Gastroesophageal sphincter (tissue), 4 donors: ENCODE data around the gene TSSK2. TPM values are rescaled to one million over a fixed set of nuclear protein-coding genes. Genes with fewer than 3 reads are reported as not detected.

Experiments used
- ATAC-seq: fragments of 150-250 bp; one replicate; pipeline ENCODE4 v1.9.1; 2016; ENCODE audit warnings: mild to moderate bottlenecking, moderate library complexity
- H3K27ac ChIP-seq, 4 donors: fragments of 200-600 bp; sonication (generic) in 3 of 4; 1 replicate in 3 of 4; 2 replicates in 1 of 4; pipeline ENCODE4 v1.5.1; 2016 to 2019
- H3K27me3 ChIP-seq: fragments of 200-600 bp; sonication (generic); one replicate; pipeline ENCODE4 v1.5.1; 2019
- H3K36me3 ChIP-seq, 2 donors: fragments of 200-600 bp; sonication (generic); one replicate each; pipeline ENCODE4 v1.5.1; 2019; ENCODE audit warnings: control low read depth in 1 of 2
- H3K4me1 ChIP-seq, 3 donors: fragments of 200-600 bp; sonication (generic); 1 replicate in 2 of 3; 2 replicates in 1 of 3; pipeline ENCODE4 v1.5.1; 2016 to 2019; ENCODE audit warnings: control low read depth in 2 of 3
- H3K4me3 ChIP-seq, 2 donors: fragments of 200-600 bp; sonication (generic); one replicate each; pipeline ENCODE4 v1.5.1; 2019; ENCODE audit warnings: mild to moderate bottlenecking in 1 of 2, moderate library complexity in 1 of 2
- H3K9me3 ChIP-seq, 3 donors: fragments of 200-600 bp; sonication (generic); one replicate each; pipeline ENCODE4 v1.5.1; 2017 to 2019; ENCODE audit warnings: control low read depth in 2 of 3
- EP300 ChIP-seq: sonication (generic); formaldehyde crosslinking; IDR thresholded peaks from one replicate; pipeline ENCODE4 v1.6.1; 2017; ENCODE audit warnings: antibody characterized with exemption, mild to moderate bottlenecking
- POLR2A ChIP-seq, 2 donors: fragments of 450-650 bp; IDR thresholded peaks; one replicate each; pipeline ENCODE4 v1.6.1; 2017; ENCODE audit warnings: antibody characterized with exemption in 2 of 2, mild to moderate bottlenecking in 2 of 2, moderate library complexity in 1 of 2
- POLR2AphosphoS5 ChIP-seq: sonication (generic); formaldehyde crosslinking; IDR thresholded peaks from one replicate; pipeline ENCODE4 v1.6.1; 2017; ENCODE audit warnings: antibody characterized with exemption
- WGBS, 2 donors: methylation state at CpG; one replicate each; pipeline ENCODE4 v1.1.5; 2018; ENCODE audit warnings: low coverage in 1 of 2; 5-methylcytosine and 5-hydroxymethylcytosine counted together
- total RNA-seq, 4 donors: library from RNA; depleted of rRNA; stranded (reverse); fragments of >200 nt; gene quantifications; one replicate each; pipeline ENCODE4 v1.1.0, GENCODE V29; 2016
- TF ChIP-seq, protein P1 (sequence below), 4 experiments: fragments of 200-600 bp in 2 of 4; fragments of 450-650 bp in 2 of 4; sonication (generic) in 1 of 4; IDR thresholded peaks; one replicate each; pipeline ENCODE4 v1.5.1; 2017 to 2019; ENCODE audit warnings: antibody characterized with exemption in 4 of 4, mild to moderate bottlenecking in 2 of 4, moderate library complexity in 2 of 4

The TSSK2 gene
- total RNA-seq, 4 donors from 2014 or later: 0.13 TPM; not detected in 3

DNA sequence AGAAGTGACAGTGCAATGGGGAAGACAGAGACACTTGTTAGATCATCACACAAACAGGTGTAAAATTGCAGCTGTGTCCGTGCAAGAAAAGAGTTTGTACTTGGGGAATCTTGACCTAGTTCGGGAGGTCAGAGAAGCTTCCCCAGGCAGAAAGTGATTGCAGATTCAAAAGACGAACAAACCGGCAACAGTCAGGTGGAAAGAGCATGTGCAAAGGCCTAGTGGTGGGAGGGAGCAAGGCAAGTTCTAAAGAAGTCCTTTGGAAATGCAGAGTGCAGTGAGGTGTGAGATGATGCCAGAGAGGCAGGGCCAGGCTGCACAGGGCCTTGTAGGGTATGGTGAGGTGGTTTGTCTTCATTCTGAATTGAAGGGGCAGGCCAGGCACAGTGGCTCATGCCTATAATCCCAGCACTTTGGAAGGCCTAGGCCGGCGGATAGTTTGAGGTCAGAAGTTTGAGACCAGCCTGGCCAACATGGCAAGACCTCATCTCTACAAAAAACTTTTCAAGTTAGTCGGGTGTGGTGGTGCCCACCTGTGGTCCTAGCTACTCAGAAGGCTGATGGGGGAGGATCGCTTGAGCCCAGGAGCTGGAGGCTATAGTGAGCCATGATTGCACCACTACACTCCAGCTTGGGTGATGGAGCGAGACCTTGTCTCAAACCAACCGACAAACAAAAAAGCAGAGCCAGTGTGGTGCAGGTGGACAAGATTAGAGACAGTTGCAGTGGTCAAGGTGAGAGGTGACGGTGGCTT lies 15.3 kb downstream of the TSSK2 start:
- peaks cover 0 to 42% (median 15%) of the 10 kb centered on the region in 3 donors for H3K4me1 ChIP-seq
- no peak overlapping the region for H3K4me3 ChIP-seq
- peaks cover 0 to 2% (median 0%) of the 10 kb centered on the region in 3 donors for H3K9me3 ChIP-seq
- 52 to 78% methylated on average over 5 to 11 of the region's 11 CpGs for WGBS, 2 donors
- H3K27ac ChIP-seq: no peak overlapping the region
- H3K27me3 ChIP-seq: peaks cover 41% of the 10 kb centered on the region
- no peak for ATAC-seq
- peaks cover 0 to 15% of the 10 kb centered on the region in 2 donors for H3K36me3 ChIP-seq
- no peak for TF ChIP-seq POLR2AphosphoS5
- TF ChIP-seq, protein P1, sequence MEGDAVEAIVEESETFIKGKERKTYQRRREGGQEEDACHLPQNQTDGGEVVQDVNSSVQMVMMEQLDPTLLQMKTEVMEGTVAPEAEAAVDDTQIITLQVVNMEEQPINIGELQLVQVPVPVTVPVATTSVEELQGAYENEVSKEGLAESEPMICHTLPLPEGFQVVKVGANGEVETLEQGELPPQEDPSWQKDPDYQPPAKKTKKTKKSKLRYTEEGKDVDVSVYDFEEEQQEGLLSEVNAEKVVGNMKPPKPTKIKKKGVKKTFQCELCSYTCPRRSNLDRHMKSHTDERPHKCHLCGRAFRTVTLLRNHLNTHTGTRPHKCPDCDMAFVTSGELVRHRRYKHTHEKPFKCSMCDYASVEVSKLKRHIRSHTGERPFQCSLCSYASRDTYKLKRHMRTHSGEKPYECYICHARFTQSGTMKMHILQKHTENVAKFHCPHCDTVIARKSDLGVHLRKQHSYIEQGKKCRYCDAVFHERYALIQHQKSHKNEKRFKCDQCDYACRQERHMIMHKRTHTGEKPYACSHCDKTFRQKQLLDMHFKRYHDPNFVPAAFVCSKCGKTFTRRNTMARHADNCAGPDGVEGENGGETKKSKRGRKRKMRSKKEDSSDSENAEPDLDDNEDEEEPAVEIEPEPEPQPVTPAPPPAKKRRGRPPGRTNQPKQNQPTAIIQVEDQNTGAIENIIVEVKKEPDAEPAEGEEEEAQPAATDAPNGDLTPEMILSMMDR (IDR thresholded peaks at IDR 0.05): no peak
- TF ChIP-seq POLR2A (IDR thresholded peaks at IDR 0.05): no peak
- TF ChIP-seq EP300: no peak

DNA sequence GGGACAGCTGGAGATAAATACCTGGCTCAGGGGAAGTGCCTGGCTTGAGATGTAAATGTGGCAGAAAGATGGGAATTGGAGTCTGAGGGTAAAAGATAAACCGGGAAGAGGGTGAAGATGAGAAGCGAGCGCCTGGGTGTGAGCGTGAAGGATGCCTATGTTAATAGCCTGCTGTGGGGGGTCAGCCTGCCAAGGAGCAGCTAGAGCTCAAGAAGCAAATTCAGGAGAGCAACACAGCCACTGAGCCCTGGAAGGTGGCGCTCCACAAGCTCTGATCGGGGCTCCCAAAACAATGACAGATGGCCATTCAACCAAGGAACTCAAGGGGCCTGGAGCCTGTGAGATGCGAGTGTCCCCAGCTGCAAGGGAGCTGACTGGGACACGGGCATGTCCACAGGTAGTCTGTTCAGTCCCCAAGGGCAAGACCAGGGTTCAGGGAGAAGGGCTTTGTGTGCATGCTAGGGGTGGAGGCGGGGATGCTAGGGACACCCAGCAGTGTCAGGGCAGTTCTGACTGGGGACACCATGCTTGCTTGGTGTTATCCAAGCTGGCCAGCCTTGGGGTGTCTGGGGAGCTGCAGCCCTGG lies 16.2 kb downstream of the TSSK2 start:
- peaks cover 0 to 5% (median 0%) of the 10 kb centered on the region in 3 donors for H3K9me3 ChIP-seq
- ATAC-seq: no peak
- H3K27me3 ChIP-seq: peaks cover 50% of the 10 kb centered on the region

DNA sequence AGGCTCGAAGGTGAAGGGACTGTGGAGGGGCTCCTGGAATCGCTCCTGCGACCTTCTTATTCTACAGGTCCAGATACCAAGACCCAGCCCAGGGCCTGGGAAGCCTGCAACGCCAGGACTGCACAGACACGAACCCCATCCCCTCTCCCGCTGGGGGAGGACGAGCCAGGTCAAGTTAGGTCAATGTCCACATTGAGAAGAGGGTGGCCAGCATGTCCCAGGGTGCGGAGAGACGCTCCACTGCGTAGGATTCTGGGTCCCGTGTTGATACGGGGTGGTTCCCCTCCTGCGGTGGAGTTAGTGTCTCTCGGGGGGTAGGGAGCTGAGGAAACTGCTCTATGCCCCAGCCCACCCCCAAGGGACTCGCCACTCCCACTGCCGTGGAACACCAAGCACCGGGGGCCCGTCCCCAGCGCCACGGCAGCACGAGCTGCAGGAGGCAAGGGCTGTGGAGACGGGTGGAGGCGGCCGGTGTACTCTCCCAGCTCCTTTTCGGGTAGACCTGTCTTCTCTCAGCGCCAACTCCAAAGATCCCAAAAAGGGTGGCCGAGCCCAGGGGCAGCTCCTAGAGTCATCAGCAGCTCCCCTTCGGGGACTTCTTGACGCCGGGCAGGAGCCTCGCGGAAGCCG lies 17.4 kb downstream of the TSSK2 start:
- H3K4me3 ChIP-seq: peak overlapping the region in 1 of 2 donors; percentile 38
- H3K36me3 ChIP-seq: no peaks in the 10 kb centered on the region
- H3K27me3 ChIP-seq: peaks cover 62% of the 10 kb centered on the region
- no peak for ATAC-seq
- TF ChIP-seq EP300 (no peak), POLR2A (IDR thresholded peaks at IDR 0.05) (no peak), POLR2AphosphoS5 (no peak)
- TF ChIP-seq, protein P1 (IDR thresholded peaks at IDR 0.05): no peak
- no peak overlapping the region for H3K27ac ChIP-seq
- H3K4me1 ChIP-seq: peaks cover 0 to 30% (median 11%) of the 10 kb centered on the region in 3 donors
- no CpG with 5 or more reads among the region's 33 CpGs for WGBS, 2 donors
- peaks cover 0 to 5% (median 0%) of the 10 kb centered on the region in 3 donors for H3K9me3 ChIP-seq

More for the DNA sequence above, 16.2 kb downstream of the TSSK2 start:
- Histone ChIP-seq H3K36me3 (peaks cover 0 to 6% of the 10 kb centered on the region in 2 donors), H3K4me3 (no peak overlapping the region), H3K4me1 (peaks cover 0 to 42% (median 15%) of the 10 kb centered on the region in 3 donors), H3K27ac (no peak overlapping the region)
- 15 to 34% methylated on average over 5 to 6 of the region's 9 CpGs for WGBS, 2 donors
- TF ChIP-seq, protein P1 (IDR thresholded peaks at IDR 0.05): no peak
- TF ChIP-seq EP300 (no peak), POLR2A (IDR thresholded peaks at IDR 0.05) (no peak), POLR2AphosphoS5 (no peak)

DNA sequence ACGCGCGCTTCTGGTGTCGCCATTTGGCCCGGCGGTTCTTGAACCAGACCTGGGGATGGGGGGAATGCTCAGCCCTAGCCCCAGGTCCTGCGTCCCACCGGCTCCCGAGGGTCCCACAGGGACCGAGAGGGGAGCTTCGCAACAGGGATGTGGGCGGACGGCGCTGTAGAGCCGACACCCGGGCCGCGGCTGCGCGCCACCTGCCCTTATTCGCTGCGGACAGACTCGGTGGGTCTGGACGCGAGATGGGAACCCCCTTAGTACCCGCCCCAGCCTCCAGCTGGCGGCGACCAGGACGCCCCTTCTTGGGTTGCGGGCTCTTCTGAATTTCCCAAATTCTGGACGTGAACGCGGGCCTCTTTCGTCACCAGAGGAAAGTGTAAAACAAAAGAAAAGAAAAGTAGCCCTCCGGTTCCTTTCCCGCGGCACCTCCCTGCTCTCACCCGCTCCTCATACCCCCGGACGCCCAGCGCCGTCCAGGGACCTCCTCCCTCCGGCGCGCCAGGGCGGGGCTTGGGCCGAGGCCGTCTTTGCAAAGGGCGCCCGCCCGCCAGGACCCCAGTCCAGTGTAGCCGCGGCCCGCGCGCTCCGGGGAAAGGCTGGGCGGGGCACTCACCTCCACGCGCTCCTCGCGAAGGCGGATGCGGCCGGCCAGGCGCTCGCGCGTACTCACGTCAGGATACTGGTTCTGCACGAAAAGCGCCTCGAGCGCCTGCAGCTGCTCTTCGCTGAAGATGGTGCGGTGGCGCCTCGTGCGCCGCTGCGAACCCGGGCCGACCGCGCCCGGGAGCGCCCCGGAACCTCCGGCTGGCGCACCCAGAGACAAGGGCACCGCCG lies 18.2 kb downstream of the TSSK2 start:
- 3% methylated on average over 21 of the region's 92 CpGs; no CpG with 5 or more reads in 1 of the 2 donors for WGBS, 2 donors
- peaks cover 0 to 5% (median 0%) of the 10 kb centered on the region in 3 donors for H3K9me3 ChIP-seq
- ATAC-seq: no peak

More for the DNA sequence above, 18.2 kb downstream of the TSSK2 start:
- peaks cover 0 to 24% (median 7%) of the 10 kb centered on the region in 3 donors for H3K4me1 ChIP-seq
- TF ChIP-seq POLR2AphosphoS5 (no peak), EP300 (no peak), POLR2A (IDR thresholded peaks at IDR 0.05) (no peak)
- TF ChIP-seq, protein P1 (IDR thresholded peaks at IDR 0.05): no peak
- peaks cover 69% of the 10 kb centered on the region for H3K27me3 ChIP-seq
- no peaks in the 10 kb centered on the region for H3K36me3 ChIP-seq
- no peak overlapping the region for H3K27ac ChIP-seq
- peak overlapping the region in 1 of 2 donors; percentile 38 for H3K4me3 ChIP-seq
